Activated CD4-positive, alpha-beta T cell treated with anti-CD3 and anti-CD28 coated beads for 1 hour (primary cell): ENCODE results near the gene ARSI.

Experiments used
- DNase-seq: peaks from one replicate; pipeline ENCODE4 v3.0.0-alpha.2; 2020

The ARSI gene

DNA sequence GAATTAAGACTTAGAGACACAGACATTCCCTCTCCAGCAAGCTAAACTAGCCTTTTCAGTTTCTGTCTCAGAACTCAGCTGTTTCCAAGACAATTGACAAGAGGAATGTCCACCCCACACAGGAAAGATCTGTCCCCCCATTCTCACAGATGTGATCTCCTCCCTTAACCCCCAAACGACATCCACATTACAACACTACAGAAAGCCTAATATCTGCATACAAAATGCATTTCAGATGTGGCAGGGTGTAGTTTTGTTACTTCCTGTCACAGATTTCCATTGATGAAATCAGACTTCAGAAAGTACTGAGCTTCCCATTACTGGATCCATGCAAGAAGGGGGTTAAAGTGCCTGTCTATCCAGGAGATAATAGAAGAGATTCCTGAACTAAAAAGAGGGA is 2.9 kb upstream of the ARSI start:
- no peak for DNase-seq

DNA sequence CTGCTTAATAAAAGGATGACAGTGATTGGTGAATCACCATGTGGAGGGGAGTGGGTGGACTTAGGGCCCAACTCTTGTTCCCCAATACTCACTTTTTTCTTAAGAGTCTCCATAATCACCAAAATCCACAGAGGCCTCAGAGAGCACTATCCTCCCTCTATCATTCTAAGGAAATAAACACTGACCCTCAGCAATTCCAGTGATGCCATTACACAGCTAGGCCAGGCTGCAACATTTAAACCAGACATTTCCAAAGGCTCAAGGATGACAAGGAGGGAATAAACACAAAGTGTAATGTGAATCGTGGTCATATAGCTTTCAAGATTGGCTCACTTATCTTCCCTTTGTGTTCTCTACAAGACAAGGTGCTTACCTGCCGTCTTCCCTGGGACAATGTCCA is 2.4 kb upstream of the ARSI start:
- no peak for DNase-seq

DNA sequence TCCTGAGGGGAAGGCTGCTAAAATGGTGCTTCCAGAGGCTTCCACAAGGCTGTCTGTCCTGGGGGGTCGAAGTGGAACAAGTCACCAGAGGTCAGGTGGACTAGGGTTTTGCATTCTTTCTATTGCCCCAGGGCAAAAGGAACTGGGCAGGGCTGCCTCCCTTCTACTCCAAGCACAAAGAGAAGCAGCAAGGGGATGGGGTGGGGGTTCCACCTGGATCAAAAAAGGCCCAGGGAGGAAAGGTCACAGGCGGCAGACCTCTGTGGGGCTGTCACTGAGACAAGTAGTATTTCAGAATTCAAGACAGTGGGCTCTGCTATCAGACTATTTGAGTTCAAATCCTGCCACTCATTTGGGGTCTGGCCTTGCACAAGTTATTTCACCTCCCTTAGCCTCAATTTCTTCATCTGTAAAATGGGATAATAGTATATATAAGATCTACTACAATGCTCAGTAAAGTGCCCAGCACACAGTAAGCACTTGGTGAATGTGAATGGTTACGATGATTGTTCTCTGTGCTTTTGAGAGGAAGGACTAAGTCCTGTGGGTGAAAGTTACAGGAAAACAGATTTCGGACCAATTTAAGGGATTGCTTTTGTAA is 1.9 kb upstream of the ARSI start:
- DNase-seq = no peak

DNA sequence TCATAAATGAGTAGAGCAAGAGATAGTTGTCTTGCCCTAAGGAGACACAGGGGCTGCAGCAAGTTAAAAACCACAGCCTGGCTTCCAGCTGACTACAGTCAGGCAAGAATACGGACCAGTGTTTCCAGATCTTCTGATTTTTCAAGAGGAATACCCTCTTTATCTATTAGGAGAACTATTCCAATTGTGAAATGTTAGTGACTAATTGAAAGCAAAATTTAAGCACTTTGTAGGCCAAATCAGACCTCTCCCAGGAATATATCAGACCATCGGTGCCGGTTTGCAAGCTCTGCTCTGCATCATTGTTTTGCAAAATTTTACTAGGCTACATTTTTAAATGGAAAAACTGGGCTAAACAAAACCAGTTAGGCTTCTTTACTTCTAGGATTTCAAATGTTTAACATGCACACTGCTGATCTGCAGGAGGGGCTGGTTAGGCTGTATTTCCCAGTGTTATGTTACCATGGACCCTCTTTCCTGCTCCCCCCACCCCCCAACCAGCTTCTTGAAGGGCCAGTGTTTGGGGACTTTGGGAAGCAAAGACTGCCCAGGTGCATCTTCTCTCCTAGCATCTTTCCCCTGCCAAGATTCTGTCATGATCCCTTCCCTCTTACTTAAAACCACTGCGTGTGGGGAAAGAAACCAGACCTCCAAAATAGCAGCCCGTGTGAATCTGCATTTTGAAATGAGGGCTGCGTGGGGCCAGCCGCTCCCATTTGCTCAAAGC is 1.1 kb upstream of the ARSI start:
- DNase-seq = no peak

DNA sequence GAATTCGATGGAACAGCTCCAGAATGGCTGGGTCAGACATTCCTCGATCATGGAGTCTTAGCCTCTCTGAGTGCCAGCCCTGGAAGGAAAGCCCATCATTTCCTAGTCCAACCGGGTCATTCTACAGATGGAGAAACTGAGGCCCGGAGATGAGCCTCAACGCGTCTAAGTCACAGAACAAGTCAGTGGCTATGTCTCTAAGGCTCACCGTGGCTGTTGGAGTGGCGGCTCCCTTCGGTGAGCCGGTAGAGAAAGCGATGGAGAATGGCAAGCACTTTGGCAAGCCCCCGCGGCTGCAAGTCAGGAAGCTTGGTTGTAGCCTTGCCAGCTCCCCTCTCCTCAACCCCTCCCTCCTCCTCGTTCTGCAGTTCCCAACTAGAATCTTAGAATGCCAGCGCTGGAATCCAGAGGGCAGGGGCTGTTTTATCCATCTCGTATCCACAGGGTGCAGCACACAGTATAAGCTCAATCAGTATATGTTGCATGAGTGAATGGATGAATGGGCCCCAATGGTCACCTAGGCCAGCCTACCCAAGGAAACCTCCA is 438 bp upstream of the ARSI start:
- no peak for DNase-seq

DNA sequence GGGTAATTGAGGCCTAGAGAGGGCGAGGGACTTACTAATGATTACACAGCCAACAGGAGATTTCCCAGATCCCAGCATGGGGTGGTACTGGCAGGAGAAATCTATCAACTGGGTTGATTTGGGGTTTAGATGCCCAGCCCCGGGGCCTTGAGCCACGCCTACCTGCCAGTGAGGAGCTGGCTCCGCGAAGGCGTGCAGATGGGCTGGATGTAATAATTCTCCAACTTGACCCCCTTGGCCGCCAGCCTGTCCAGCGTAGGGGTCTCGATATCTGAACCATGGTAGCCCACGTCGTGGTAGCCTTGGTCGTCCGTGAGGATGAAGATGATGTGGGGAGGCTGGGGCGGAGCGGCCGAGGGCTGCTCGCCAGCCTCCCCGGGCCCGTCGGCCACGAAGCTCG is 804 bp downstream of the ARSI start:
- DNase-seq = no peak

DNA sequence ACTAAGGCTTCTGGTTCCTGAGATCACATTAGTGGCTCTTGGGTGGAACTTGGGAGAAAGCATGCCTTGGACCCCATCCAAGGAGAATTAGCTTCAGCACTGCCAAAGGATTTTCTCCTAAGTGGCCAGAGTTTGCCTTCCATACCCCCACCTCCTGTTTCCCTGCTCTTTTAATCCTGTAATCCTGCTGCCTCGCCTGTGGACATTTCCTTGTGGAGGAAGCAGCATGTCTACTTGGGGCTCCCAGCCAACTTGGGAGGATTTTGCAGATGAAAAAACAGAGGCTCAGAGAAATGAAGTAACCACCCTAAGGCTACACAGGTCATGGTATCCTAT is 1.6 kb downstream of the ARSI start:
- DNase-seq = no peak

DNA sequence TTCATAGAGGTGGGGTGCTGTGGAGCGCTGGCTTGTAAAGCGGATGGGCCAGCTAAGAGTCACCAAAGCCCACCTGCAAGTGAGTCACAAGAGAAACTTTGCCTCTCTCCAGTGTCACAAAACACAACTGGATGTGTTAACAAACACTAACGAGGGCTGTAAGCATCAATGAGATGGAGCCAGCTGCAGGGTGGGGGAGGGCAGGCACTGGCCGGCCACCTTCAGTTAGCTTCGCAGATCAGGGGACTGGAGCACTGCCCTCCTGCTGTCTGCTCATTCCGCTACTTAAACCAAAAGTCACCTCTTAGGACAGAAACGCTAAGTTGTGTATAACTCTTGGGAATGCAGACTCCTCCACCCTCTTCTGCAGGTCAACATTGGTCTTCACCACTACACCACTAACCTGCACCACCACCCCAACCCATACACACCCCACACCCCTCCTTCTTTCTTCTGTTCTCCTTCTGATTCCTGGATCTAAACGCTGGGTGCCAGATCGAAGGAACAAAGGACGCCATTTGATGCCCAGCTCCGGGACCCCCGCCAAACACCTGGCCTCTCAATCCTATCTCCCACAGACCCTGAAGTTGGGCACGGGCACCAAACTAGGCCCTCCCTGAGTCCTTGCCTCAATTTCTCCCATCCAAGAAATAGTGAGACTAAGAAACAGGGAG is 2.1 kb downstream of the ARSI start:
- DNase-seq = no peak

DNA sequence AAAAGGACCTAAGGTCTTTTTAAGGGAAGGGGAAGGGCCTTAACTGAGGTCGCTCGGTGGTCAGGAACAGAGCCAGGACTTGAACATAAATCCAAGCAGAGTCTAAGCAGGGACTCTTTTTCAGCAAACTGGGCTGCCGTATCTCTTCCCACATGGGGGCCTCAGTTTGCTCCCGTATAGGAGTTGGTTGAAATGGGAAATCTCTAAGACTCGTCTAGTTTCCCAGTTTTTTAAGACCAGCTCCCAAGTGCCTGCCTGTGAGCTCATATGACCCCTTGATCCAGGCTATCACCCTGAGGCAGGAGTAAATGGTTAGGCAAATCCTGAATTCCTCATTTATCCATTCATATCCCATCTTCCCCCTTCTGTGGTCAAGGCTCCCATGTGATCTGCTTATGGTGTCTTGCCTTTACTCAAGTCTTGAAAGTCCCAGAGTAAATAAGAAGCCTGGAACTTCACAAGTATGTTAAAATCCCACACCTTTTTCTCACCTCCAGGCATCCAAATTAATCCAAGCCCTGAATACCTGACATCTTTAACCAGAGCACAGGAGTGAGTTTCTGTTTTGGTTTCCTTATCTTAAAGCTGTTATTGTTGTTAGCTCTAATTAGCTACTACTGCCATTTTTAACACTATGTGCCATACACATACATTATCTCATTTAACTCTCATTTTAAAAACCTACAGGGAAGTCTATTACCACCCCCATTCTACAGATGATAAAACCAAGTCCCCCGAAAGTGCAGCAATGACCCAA is 3.0 kb downstream of the ARSI start:
- no peak for DNase-seq

DNA sequence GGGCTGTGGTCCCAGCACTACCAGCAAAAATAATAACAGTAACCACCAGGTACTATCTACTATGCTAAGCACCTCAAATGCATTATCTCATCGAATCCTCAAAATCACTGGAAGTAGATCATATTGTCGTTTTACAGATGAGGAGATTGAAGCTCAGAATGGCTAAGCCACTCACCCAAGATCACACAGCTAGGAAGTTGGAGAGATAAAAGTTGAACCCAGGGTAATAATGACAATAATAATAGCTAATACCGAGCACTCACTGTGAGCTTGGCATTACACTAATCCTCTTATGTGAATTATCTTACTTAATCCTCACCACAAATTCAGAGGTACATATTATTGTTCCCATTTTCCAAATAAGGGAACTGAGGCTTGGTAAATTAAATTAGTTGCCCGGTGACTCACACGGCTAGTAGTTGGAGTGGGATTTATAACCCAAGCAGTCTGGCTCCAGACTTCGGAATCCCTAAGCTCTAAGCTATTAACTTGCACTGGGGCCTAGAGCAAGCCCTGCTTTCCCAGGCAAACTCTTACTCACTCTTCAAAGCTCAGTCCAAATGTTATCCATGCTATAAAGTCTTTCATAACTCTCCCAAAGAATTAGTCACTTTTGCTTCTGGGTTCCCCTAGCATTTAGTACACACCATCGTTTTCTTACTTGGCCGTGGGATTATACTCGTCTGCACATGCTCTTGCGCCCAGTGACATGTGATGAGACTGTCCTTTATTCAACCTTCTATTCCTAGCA is 3.8 kb downstream of the ARSI start:
- no peak for DNase-seq

DNA sequence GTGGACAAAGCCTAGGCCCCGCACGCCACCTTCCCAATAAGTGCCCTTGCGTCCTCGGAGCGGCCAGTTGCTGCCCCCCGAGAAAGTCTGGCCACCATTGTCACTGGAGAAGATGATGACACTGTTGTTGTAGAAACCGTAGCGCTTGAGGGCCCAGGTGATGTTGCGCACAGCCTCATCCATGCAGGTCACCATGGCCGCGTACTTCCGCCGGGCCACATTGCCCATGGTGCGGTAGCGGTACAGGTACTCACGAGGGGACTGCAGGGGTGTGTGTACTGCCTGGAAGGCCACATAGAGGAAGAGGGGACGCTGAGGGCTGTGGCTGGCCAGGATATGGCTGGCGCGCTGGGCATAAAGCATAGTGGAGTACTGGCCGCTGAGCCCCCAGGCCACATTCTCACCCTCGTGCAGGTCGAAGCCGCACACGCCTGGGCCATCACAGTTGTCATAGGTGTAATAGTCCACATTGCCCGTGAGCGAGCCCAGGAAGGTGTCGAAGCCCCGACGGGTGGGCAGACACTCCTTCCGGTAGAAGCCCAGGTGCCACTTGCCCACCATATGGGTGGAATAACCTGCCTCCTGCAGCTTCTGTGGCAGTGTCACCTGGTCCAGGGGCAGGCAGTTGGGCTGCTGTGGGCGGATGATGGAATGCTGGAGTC is 4.6 kb downstream of the ARSI start:
- no peak for DNase-seq

DNA sequence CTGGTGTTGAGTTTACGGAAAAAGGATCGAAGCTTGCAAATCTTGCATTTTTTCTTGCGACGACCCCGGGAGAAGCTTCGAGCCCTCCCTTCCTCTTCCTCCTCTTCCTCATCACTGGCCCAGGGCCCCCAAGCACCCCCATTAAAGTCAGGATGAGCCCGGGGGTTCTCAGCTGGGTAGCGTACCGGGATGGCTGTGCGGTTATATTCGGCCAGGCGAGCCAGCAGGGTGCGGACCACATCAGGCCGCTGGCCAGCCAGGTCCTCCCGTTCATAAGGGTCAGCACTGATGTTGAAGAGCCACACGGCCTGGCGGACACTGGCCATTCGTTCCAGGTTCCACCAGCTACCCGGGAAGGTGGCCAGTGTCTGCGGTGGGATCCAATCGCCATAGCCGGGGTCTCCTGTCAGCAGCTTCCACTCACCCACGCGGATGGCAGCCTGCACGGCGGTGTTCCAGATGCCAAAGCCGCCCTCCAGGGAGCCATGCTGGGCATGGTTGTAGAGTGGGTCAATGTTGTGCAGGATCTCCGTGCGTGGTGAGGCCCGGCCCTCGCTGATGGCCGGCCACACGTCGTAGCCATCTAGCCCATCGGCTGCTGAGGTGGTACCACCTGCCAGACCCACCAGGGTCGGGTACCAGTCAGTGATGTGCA is 5.3 kb downstream of the ARSI start:
- DNase-seq = no peak

DNA sequence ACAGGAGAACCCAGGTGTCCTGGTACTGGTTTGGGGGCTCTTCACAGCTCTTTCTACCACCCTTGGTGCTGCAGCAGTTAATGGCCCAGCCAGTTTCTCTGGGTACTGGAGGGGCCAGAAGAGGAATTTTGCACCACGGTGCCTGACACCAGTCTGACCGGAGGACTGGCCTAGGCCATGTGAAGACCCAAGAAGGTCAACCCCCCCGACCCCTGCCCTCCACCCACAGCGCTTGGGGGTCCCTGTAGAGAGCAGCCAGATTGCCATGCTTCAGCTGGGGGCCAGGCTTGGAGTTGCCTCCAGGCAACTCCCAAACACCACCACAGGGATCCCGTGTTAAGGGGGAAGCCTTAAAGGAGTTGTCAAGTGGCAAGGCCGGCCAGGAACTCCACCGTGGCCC is 6.2 kb downstream of the ARSI start:
- DNase-seq = no peak

DNA sequence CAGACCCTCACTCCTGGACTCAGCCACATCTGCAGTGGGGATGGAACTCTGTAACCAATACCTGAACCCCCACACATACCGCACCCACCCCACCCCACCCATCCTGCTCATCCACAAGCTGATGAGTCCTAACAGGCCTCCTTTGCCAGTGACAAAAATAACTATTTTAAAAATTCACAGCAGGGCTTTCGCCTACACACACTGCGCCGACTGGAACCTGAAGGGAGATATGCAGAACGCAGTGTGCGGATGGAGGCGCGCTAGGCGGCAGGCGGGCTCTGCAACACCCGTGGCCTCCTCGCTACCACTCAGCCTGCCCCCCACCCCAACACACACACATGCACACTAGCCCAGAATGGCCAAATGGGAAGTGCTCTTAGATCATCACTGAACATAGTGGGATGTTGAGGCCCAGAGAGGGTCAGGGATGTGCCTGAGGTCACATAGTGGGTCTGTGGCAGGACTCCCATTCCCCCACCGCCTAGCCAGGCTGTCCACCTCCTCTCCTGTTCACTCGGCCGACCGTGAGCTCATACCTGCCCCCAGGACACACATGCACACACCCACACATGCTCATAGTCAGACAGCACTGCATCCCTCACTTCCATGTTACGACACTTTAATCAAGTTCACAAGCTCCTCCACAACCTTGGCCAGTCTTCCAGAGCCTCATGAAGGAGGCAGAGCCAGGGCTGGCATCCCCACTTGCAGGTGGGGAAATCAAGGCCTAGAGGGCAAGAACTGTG is 6.8 kb downstream of the ARSI start:
- DNase-seq = no peak

DNA sequence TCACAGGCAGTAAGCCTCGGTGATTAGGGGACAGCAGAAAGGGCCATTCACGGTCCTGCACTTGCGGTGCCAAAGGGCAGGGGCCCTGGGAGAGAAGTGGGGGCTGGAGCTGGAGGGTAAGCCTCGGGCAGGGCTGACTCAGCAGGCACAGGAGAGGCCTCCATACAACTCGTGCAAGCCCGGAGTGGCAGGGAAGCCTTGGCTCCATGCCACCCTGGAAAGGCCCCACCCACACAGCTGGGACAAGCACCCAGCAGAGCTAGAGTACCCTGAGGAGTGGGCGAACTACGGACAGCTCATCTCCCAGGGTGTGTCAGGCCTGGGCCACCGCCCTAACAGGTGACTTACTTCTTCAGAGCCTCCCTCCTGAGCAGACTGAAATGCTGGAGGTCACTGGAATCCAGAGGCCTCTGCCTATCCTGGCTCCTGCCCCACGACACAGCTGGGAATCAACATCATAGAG is 7.5 kb downstream of the ARSI start:
- DNase-seq = no peak

DNA sequence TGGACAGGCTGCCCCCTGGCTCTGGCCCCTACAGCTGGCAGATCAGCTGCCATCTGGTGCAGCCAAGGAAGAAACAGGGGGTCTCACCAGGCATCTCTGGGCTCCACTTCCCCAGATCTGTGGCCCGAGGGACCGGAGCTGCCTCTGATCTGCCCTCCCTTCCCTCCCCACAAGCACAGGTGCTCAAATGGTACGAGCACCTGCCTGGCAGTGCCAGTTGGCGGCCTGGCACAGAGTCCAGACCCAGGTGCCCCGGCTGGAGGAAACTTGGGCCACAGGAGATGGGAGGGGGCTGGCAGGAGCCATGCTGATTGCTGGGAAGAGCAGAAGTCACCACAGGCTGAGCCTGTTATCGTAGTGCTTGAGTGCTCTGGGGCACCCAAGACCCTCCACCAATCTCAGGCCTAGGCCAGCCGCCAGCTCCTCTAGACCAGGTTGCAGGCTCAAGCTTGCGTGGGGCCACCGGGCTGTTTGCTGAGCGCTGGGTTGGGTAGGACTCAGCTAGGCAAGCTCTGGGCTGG is 8.1 kb downstream of the ARSI start:
- DNase-seq = no peak

DNA sequence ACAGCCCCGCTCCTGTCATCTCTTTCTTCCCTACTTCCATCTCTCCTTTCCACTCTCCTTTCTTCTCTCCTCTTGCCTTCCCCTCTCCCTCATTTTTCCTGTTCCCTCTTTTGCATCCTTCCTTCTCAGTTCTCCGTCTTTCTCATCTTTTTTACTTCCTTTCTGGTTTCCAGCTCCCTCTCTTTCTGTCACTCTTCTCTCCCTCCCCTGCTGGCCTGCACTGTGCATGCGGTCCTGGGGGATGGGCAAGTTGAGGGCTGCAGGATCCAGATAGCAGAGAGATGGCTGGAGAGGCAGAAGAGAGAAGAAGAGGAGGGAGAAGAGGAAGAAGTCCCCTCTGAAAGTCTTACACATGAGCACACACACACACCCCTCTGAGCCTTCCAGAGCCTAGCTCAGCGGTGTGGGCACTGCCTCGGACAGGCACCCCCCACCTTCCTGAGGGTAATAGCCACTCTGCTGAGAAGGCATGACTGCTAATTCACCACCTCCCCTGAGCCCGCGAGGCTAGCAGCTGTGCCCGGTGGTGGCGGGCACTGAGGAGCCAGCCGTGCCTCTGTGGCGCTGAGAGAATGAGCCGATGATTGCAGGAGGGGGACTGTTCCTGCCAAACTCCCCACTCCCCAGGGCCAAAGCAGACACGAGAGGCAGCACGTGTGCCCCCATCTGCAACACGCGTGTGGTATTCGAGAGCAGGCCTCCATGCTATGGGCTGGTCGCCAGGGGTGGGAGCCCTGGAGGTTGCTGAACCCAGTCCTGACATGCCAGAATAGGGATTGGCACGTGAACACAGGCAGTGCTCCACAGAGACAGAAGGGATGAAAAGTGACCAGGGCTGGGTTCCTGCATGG is 9.4 kb downstream of the ARSI start:
- DNase-seq = no peak

DNA sequence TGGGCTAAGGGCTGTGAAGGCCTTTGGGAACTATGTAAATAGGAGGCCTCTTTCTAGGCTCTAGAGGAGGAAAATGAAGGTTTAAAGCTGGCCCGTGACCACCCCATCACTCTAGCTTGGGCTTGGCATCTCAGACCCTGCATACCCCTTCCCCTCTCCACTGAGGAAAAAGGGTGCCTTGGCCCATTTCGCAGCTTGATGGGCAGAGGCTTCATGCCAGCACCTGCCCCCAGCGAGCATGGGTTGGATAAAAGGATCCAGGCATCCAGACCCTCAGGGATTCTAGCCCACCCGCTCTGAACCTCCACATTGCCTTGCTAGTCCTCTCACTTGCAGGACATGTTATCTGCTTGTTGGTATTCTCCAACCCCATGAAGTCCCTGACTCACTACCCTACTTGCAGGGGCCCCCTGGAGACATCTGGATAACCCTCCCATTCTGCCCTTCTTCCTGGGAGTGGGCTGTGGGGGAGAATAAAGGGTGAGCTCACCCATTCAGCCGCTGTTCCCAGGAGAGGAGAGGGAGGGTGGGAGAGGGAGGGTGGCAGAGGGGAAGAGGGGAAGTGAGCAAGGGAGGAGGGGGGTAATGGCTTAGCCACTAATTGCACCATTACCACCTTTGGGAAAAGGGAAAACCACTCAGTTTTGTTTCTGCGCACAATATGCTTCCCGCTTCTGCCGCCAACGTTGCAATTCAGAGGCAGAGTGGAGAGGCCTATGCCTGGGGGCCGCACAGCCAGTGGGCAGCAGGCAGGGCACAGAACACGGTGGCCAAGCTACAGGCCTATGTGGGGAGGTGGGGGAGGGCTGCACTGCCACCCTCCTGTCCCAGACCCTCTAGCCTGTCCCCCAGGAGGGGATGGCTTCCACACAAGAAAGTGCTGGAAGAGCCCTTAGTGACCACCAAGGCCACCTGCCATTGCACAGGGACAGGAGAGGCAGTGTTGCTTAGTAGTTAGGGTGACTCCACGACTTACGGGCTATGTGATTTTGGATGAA is 11.0 kb downstream of the ARSI start:
- no peak for DNase-seq
